D721Med (cell line): ENCODE results near the gene UBALD1.

ENCODE experiments used
- DNase-seq: peaks from one replicate; pipeline ENCODE4 v3.0.0; 2011; ENCODE audit warnings: low spot score; ENCODE audit not compliant: insufficient read length
- FAIRE-seq: peaks from 2 replicates; lab custom pipeline; 2011; peaks lifted over from hg19 to GRCh38; lab: Jason Lieb, UNC
- CTCF ChIP-seq: IDR thresholded peaks from 2 replicates; pipeline ENCODE4 v1.5.1; 2012; ENCODE audit warnings: mild to moderate bottlenecking, control low read depth; ENCODE audit not compliant: insufficient read depth; ENCODE audit errors: missing control alignments

The UBALD1 gene

DNA sequence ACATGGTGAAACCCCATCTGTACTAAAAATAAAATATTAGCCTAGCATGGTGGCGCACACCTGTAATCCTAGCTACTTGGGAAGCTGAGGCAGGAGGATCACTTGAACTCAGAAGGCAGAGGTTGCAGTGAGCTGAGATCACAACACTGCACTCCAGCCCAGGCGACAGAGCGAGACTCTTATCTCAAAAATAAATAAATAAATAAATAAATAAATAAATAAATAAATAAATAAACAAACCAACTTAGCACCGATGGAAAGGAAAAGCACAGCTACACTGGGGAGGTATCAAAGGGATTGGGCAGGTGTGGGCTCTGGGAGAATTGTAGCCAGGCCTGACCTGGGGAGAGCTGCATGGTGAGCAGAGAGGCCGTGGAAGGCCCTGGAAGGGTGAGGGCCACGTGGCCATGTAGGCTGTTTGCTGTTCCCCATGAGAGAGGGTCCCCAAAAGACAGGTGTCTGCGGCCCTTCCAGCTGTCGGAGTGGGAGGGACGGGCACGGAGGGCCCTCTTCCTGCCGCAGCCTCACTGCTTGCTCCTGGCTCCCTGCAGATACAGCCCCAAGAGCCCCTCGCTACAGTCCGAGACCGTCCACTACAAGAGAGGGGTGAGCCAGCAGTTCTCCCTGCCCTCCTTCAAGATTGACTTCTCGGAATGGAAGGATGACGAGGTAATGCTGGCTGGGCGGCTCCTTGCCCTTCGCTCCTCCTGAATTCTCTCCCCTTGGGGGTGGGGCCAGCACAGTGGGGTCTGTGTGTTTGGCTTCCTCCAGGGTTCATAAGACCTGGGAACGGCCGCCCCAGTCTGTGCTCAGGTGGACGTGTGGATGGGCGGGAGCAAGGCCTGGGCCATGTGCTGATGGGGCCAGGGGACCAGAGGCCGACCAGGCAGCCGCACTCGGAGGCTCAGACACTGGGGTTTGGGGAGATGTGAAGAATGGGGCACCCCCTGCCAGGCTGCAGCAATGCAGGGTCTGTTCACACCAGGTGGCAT, 42.3 kb upstream of the UBALD1 start:
- DNase-seq (no peak), FAIRE-seq (no peak)
- no peak for TF ChIP-seq CTCF

GRCh38 chr16:4656221-4656620, 41.5 kb upstream of the UBALD1 start:
- DNase-seq (no peak), FAIRE-seq (no peak)
- no peak for TF ChIP-seq CTCF

- FAIRE-seq, result no peak
- no peak for TF ChIP-seq CTCF
- no peak for DNase-seq
Observed at GRCh38 chr16:4655801-4656200, 41.1 kb upstream of the UBALD1 start.

GRCh38 chr16:4654964-4655590, 40.4 kb upstream of the UBALD1 start:
- no peak for FAIRE-seq

GRCh38 chr16:4654011-4654963, 39.6 kb upstream of the UBALD1 start:
- DNase-seq (no peak), FAIRE-seq (no peak)
- TF ChIP-seq CTCF, result no peak

More at GRCh38 chr16:4654964-4655590, 40.4 kb upstream of the UBALD1 start:
- no peak for TF ChIP-seq CTCF
- DNase-seq, result no peak

- no peak for TF ChIP-seq CTCF
- DNase-seq (no peak), FAIRE-seq (no peak)
Observed at GRCh38 chr16:4652561-4652960, 37.9 kb upstream of the UBALD1 start.
